HG03139 (cell line): Measurements from ENCODE around the gene METTL23.

Experiments used
- ATAC-seq: cut with Tn5 transposase; IDR thresholded peaks from one replicate; pipeline ENCODE4 v1.9.1; 2021; ENCODE audit not compliant: unreplicated experiment

Gene METTL23

GRCh38 chr17:76726776-76727718 is at the start of gene METTL23:
METTL23 (plus strand) TSS chr17:76726839; CDS start chr17:76729711, 2,872 bp downstream.
- ATAC-seq = peak; percentile 48

GRCh38 chr17:76677406-76677805 is 49.2 kb upstream of the METTL23 start:
- no peak for ATAC-seq

- no peak for ATAC-seq
Measured at GRCh38 chr17:76678330-76678729, 48.3 kb upstream of the METTL23 start.

- ATAC-seq = no peak
Measured at GRCh38 chr17:76679239-76679638, 47.4 kb upstream of the METTL23 start.

- ATAC-seq = no peak
Measured at GRCh38 chr17:76681222-76682137, 45.2 kb upstream of the METTL23 start.

- no peak for ATAC-seq
Measured at GRCh38 chr17:76682296-76682695, 44.3 kb upstream of the METTL23 start.

- no peak for ATAC-seq
Measured at GRCh38 chr17:76683011-76683755, 43.5 kb upstream of the METTL23 start.

GRCh38 chr17:76683921-76684745 is 42.5 kb upstream of the METTL23 start:
- no peak for ATAC-seq

GRCh38 chr17:76684756-76685155 is 41.9 kb upstream of the METTL23 start:
- no peak for ATAC-seq

- no peak for ATAC-seq
Measured at GRCh38 chr17:76685366-76685765, 41.3 kb upstream of the METTL23 start.

- ATAC-seq = no peak
Measured at GRCh38 chr17:76685846-76686245, 40.8 kb upstream of the METTL23 start.

- ATAC-seq = no peak
Measured at GRCh38 chr17:76686538-76687297, 39.9 kb upstream of the METTL23 start.

- ATAC-seq = no peak
Measured at GRCh38 chr17:76687298-76688164, 39.1 kb upstream of the METTL23 start.

GRCh38 chr17:76688165-76688622 is 38.4 kb upstream of the METTL23 start:
- no peak for ATAC-seq

- no peak for ATAC-seq
Measured at GRCh38 chr17:76689859-76690258, 36.8 kb upstream of the METTL23 start.

GRCh38 chr17:76690596-76691280 is 35.9 kb upstream of the METTL23 start:
- no peak for ATAC-seq

- ATAC-seq = no peak
Measured at GRCh38 chr17:76691379-76692191, 35.1 kb upstream of the METTL23 start.
